Measurements from ENCODE around the gene PTPN23.
"Not testable (repeated sequence)": the region's sequence is repeated elsewhere in the genome, so short reads cannot be mapped to it uniquely, and the experiment has no call there.

The PTPN23 gene

DNA sequence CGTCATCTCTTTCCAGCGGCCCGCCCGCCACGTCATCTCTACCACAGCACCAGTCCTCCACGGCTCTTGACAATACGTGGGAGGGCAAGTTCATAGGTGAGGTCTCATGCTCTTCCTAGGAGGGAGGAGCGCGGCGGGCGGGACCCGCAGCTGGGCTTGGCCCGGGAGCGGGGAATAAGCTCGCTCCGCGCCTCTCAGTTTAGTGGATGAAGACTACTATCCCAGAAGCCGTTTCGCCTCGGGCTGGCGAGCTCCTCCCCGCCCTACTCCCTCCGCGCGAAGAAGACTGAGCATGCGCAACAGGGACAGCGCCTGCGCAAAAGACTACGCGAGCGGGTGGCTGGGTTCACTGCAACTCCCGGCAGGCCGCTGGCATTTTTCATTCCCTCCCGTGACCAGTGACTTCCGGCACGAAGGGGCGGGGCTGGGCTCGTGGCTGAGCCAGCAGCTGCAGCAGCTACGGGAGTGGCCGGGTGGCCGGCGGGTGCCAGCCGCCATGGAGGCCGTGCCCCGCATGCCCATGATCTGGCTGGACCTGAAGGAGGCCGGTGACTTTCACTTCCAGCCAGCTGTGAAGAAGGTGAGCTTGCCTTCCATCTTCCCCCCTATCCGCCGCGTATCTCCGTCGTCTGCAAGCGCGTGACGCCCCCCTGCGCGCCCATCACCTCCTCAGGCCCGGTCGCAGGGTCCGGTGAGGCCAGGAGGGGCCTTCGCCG, at the start of gene PTPN23:
Gene PTPN23 (plus strand): TSS at position 421 of the 716 bp plus-strand sequence. CDS start 76 bp downstream, at position 497.
- peak; percentile 99 for DNase-seq (ENCODE audit: low spot score)

DNA sequence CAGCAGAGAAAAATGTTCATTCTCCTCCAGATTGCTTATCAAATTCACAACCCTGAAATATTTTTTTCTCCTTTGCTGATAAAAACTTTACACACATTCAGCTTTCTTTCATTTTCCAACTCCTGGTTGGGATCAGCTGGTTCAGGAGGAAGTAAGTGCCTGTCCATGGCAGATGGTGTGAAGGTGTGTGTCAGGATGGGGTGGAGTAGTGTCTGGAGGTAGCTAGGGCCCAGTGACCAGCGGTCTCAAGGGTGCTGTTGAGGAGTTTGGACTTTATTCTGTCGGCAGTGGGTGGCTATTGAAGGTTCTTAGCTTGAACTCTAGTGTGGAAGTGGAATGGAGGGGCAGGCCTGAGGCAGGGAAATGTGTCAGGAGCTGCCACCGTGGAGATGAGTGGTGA, 46.9 kb upstream of the PTPN23 start:
- no peak for DNase-seq (ENCODE audit: low spot score)

DNA sequence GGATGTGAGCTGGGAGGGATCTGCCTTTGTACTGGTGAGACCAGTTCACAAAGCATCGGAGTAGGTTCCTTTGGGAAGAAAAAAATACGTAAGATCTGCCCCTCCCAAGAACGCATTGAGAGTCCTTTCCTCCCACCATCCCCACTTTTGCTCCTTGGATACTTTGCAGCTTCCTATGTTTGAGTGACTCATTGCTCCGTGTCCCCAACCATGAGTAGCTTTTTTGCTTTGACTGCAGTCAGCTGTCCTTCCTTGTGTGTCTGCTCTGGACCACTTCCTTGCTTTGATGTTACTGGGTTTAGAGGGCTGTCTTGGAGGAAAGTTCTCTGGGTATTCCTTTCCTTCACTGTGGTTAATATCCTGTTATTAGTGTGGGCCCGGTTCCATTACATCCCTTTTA, 43.2 kb upstream of the PTPN23 start:
- no peak for DNase-seq (ENCODE audit: low spot score)

- no peak for DNase-seq (ENCODE audit: low spot score)
These were observed 40.9 kb upstream of the PTPN23 start for GRCh38 chr3:47339951-47340350.

DNA sequence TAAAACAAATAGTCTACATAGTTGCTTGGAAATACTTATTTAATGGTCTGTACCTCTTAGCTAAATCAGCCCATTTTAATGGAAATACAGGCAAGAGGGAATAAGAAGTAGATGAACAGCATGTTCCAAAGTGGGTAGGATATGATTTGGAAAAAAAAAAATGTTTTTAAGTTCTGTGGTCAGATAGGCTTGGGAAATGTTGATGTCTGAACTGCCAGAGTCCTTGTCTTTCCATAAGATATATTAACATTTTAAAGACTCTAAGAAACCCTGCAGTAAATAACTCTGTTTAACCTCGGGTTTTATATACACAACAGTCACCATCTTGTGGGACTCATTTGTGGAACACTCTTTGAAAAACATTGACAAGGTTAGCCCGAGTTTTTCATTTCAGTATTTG, 40.0 kb upstream of the PTPN23 start:
- no peak for DNase-seq (ENCODE audit: low spot score)

- DNase-seq (ENCODE audit: low spot score) = no peak
These were observed 38.7 kb upstream of the PTPN23 start for GRCh38 chr3:47342151-47342550.

GRCh38 chr3:47342812-47343211, 38.0 kb upstream of the PTPN23 start:
- DNase-seq (ENCODE audit: low spot score) = no peak

DNA sequence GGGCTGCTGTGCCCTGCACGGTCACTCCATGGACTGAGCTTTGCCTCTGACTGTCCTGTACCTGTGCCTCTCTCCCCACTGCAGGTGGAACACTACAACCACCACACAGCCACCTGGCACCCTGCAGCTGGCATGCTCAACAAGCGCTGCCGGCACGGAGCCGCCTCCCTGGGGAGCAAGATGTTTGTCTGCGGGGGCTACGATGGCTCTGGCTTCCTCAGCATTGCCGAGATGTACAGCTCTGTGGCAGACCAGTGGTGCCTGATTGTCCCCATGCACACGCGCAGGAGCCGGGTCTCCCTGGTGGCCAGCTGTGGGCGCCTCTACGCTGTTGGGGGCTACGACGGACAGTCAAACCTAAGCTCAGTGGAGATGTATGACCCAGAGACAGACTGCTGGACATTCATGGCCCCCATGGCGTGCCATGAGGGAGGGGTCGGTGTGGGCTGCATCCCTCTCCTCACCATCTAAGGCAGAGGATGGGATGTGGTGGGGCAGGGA, 37.3 kb upstream of the PTPN23 start:
- no peak for DNase-seq (ENCODE audit: low spot score)

GRCh38 chr3:47344971-47345370, 35.9 kb upstream of the PTPN23 start:
- DNase-seq (ENCODE audit: low spot score) = no peak

DNA sequence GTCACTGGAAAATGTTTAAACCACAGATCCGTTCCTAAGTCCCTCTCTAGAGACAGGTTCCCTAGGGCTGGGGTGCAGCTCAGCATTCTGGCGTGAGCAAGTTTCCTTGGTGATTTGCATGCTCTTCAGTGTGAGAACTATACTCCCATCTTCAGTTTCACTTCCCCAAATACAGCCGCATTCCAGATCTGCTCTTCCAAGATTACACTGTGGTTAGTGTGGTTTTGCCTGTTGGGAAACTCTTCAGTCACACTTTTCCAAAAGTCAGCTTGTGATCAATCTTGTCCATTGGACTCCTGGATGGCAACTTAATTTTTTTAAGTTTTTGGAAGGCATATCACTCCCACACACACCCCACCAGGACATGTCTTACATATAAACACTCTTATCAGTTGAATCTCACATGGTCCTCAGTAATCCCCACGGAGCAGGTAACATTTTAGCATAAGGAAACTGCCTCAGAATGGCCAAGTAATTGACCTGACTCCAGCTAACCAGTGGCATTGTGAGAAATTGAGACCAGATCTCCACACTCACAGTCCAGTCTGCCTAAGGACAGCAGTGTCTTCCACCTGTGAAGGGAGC, 33.5 kb upstream of the PTPN23 start:
- DNase-seq (ENCODE audit: low spot score) = no peak

GRCh38 chr3:47348411-47349154, 32.2 kb upstream of the PTPN23 start:
- DNase-seq (ENCODE audit: low spot score) = no peak

GRCh38 chr3:47355010-47355409, 25.8 kb upstream of the PTPN23 start:
- DNase-seq (ENCODE audit: low spot score) = no peak

DNA sequence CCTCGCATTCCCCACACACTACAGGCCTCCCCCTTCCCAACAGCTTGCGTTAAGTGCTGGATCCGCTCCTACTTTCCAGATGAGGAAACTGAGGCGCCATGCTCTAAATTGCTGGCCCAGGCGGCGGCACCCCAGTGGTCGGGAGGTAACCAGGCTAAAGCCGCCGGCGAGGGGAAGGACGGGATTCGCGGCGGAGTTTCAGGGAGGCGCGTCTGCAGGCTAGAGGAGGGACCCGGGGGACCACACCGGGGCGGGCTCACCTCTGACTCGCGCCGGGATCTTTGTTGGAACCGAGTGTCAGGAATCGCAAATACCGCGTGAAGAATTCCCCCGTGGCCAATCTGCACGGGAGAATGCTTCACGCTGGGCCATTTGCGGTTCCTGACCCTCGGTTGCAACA, 24.6 kb upstream of the PTPN23 start:
- DNase-seq (ENCODE audit: low spot score) = no peak

DNA sequence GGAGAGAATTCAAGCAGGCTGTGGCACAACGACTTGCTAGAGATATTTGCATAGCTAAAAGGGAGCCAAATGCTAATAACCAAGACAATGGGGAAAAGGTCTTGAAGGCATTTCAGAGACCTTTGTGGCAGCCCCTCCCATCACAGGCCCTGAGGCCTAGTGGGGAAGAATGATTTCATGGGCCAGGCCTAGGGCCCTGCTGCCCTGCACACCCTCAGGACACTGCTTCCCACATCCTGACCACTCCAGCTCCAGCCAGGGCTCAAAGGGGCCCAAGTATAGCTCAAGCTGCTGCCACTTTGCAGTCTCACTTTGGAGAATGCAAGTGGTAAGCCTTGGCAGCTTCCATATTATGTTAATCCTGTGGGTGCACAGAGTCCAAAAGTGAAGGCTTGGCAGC, 21.5 kb upstream of the PTPN23 start:
- DNase-seq (ENCODE audit: low spot score) = no peak

GRCh38 chr3:47360110-47360517, 20.7 kb upstream of the PTPN23 start:
- DNase-seq (ENCODE audit: low spot score) = not testable (repeated sequence)

DNA sequence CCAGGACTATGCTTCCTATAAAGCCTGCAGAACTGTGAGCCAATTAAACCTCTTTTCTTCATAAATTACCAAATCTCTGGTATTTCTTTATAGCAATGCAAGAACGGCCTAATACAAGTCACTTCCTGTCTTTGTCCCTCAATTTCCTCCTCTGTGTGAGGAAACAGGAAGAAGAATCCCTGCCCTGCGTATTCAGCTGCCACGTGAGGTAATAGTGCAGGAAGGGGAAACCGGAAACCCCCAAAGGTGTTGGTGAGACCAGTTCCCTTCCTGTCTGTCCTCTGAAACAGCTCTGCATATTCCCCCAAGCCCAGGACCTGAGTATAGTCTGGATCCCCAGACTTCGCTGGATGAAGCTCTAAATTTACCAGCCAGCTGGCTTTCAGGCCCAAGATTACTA, 18.1 kb upstream of the PTPN23 start:
- DNase-seq (ENCODE audit: low spot score) = no peak

DNA sequence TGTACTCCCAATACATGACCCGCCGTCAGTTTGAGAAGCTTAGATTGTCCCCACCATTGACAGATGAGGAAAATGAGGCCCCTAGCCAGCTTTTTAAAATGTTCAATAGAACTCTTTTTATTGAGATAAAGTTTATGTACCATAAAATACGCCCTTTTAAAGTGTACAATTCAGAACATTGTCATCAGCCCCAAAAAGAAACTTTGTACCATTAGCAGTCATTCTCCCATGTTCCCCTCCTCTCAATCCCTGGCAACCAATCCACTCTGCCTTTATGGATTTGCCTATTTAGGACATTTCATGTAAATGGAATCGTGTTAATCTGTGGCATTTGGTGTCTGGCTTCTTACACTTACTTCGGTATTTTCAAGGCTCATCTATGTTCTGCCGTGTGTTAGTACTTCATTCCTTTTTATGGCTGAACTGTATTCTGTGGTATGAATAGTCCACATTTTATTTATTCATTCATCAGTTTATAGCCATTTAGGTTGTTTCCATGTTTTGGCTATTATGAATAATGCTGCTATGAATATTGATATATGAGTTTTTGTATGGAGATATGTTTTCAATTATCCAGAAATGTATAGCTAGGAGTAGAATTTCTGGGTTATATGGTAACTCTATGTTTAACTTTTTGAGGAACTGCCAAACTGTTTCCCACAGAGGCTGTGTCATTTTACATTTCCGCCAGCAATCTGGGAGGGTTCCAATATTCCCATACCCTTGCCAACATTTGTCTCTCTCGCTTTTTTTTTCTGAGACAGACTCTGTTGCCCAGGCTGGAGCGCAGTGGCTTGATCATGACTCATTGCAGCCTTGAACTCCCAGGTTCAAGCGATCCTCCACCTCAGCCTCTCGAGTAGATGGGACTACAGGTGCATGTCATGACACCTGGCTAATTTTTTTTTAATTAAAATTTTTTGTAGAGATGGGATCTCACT, 15.3 kb upstream of the PTPN23 start:
- DNase-seq (ENCODE audit: low spot score) = no peak

- no peak for DNase-seq (ENCODE audit: low spot score)
These were observed 14.0 kb upstream of the PTPN23 start for GRCh38 chr3:47366833-47367232.

DNA sequence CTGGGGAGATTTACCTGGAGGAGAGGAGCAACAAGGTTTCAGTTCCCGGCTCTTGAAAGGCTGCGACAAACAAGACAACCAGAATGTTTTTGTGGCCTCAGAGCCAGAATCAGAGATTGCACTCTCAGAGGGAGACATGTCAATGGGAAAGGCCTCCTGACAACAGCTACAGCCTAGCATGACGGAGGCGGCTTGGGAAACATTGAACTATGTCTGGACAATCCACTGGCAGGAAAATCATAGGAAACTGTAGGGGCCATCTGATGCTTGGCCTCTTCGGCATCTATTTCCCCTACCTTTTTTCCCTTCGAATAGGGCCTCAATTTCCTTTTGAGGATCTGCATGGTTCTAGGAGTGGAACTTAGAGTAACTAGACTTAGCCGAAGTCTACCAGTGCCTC, 13.2 kb upstream of the PTPN23 start:
- no peak for DNase-seq (ENCODE audit: low spot score)

- DNase-seq (ENCODE audit: low spot score) = not testable (repeated sequence)
These were observed 10.8 kb upstream of the PTPN23 start for GRCh38 chr3:47370020-47370419.

GRCh38 chr3:47370887-47371697, 9.7 kb upstream of the PTPN23 start:
- no peak for DNase-seq (ENCODE audit: low spot score)

All from putamen (tissue), 1 donor.